ENCODE results near the gene COA8.

- TF ChIP-seq CTCF (IDR thresholded peaks at IDR 0.05): no peak
- no peak for TF ChIP-seq POLR2A (IDR thresholded peaks at IDR 0.05)
- no peak for TF ChIP-seq POLR2AphosphoS5 (IDR thresholded peaks at IDR 0.05)
- TF ChIP-seq EP300 (IDR thresholded peaks at IDR 0.05): no peak
Measured at GRCh38 chr14:103547941-103548462, 14.8 kb upstream of the COA8 start.

Data from sigmoid colon (tissue), 4 donors.